GM18867 (cell line): ENCODE data around the gene MRPL28.
"Not testable (repeated sequence)": the region's sequence is repeated elsewhere in the genome, so short reads cannot be mapped to it uniquely, and the experiment has no call there.

Experiments used
- ATAC-seq: cut with Tn5 transposase; IDR thresholded peaks from one replicate; pipeline ENCODE4 v1.9.1; 2021; ENCODE audit warnings: mild to moderate bottlenecking, moderate library complexity; ENCODE audit not compliant: unreplicated experiment

The MRPL28 gene

GRCh38 chr16:341095-341973, 29.0 kb downstream of the MRPL28 start:
- ATAC-seq, result not testable (repeated sequence)

GRCh38 chr16:340370-341091, 29.8 kb downstream of the MRPL28 start:
- no peak for ATAC-seq

- ATAC-seq, result no peak
These were observed 30.7 kb downstream of the MRPL28 start for GRCh38 chr16:339680-340079.

GRCh38 chr16:337975-338575, 32.3 kb downstream of the MRPL28 start:
- ATAC-seq, result no peak

- ATAC-seq, result no peak
These were observed 32.9 kb downstream of the MRPL28 start for GRCh38 chr16:337437-337836.

- ATAC-seq, result no peak
These were observed 34.1 kb downstream of the MRPL28 start for GRCh38 chr16:336269-336668.

GRCh38 chr16:334861-335632, 35.3 kb downstream of the MRPL28 start:
- ATAC-seq, result not testable (repeated sequence)

- not testable (repeated sequence) for ATAC-seq
These were observed 36.0 kb downstream of the MRPL28 start for GRCh38 chr16:334164-334832.

GRCh38 chr16:333406-334094, 36.8 kb downstream of the MRPL28 start:
- no peak for ATAC-seq

- not testable (repeated sequence) for ATAC-seq
These were observed 39.0 kb downstream of the MRPL28 start for GRCh38 chr16:331181-331814.

- no peak for ATAC-seq
These were observed 39.6 kb downstream of the MRPL28 start for GRCh38 chr16:330741-331140.

- no peak for ATAC-seq
These were observed 44.8 kb downstream of the MRPL28 start for GRCh38 chr16:325375-326145.

GRCh38 chr16:324451-325334, 45.6 kb downstream of the MRPL28 start:
- ATAC-seq, result no peak

GRCh38 chr16:324201-324450, 46.2 kb downstream of the MRPL28 start:
- no peak for ATAC-seq

GRCh38 chr16:322476-323143, 47.7 kb downstream of the MRPL28 start:
- no peak for ATAC-seq

- no peak for ATAC-seq
These were observed 48.8 kb downstream of the MRPL28 start for GRCh38 chr16:321532-321931.

- ATAC-seq, result no peak
These were observed 50.1 kb downstream of the MRPL28 start for GRCh38 chr16:320206-320605.
